ENCODE data around the gene CDKAL1. TPM values are rescaled to one million over a fixed set of nuclear protein-coding genes. Genes with fewer than 3 reads are reported as not detected.
"Not testable (repeated sequence)": the region's sequence is repeated elsewhere in the genome, so short reads cannot be mapped to it uniquely, and the experiment has no call there.

CDKAL1 gene
- total and polyA plus RNA-seq, 2 donors from 2014 or later: 4.6 to 20.2 TPM

DNA sequence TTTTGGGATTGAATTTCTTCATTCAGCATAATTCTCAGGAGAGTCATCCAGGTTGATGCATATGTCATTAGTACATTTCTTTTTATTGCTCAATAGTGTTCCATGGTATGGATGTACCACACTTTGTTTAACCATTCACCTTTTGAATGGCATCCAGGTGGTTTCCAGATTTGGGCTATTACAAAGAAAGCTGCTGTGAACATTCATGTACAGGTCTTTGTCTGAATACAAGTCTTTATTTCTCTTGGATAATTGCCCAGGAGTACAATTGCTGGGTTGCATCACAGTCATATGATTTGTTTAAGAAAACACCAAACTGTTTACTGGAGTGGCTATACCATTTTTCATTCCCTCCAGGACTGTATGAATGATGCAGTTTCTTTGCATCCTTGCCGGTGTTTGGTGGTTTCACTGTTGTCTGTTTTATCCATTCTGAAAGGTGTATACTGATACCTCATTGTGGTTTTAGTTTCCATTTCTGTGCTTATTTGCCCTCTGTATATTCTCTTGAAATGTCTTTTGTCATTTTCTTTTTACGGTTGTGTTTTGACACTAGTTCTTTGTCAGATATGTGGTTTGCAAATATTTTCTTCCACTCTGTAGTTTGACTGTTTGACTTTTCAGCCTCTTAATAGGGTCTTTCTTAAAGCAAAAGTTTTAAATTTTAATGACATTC, 8.8 kb downstream of the CDKAL1 start:
- Histone ChIP-seq H3K27ac (ENCODE audit: low read depth in 2 of 2, low read length in 2 of 2) (no peak overlapping the region), H3K4me3 (ENCODE audit: low read length in 3 of 3) (no peak overlapping the region), H3K9ac (ENCODE audit: low read length in 3 of 3) (no peak overlapping the region), H3K36me3 (ENCODE audit: control insufficient read depth in 2 of 3, insufficient read depth in 3 of 3, low read length in 3 of 3) (no peaks in the 10 kb centered on the region), H3K27me3 (ENCODE audit: control insufficient read depth, insufficient read depth, low read length) (no peaks in the 10 kb centered on the region), H3K4me1 (ENCODE audit: control insufficient read depth in 2 of 3, insufficient read depth in 2 of 3, low read depth in 1 of 3, low read length in 3 of 3) (no peaks in the 10 kb centered on the region), H3K9me3 (ENCODE audit: control insufficient read depth in 2 of 3, insufficient read depth in 1 of 3, low read length in 3 of 3) (no peaks in the 10 kb centered on the region)
- TF ChIP-seq, protein P1, sequence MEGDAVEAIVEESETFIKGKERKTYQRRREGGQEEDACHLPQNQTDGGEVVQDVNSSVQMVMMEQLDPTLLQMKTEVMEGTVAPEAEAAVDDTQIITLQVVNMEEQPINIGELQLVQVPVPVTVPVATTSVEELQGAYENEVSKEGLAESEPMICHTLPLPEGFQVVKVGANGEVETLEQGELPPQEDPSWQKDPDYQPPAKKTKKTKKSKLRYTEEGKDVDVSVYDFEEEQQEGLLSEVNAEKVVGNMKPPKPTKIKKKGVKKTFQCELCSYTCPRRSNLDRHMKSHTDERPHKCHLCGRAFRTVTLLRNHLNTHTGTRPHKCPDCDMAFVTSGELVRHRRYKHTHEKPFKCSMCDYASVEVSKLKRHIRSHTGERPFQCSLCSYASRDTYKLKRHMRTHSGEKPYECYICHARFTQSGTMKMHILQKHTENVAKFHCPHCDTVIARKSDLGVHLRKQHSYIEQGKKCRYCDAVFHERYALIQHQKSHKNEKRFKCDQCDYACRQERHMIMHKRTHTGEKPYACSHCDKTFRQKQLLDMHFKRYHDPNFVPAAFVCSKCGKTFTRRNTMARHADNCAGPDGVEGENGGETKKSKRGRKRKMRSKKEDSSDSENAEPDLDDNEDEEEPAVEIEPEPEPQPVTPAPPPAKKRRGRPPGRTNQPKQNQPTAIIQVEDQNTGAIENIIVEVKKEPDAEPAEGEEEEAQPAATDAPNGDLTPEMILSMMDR (IDR thresholded peaks at IDR 0.05; ENCODE audit: borderline replicate concordance, extremely low read depth, insufficient read depth): no peak
- FAIRE-seq: no peak
- intact Hi-C loops (cut with DNase I): no loop called here
- DNase-seq: no peak

DNA sequence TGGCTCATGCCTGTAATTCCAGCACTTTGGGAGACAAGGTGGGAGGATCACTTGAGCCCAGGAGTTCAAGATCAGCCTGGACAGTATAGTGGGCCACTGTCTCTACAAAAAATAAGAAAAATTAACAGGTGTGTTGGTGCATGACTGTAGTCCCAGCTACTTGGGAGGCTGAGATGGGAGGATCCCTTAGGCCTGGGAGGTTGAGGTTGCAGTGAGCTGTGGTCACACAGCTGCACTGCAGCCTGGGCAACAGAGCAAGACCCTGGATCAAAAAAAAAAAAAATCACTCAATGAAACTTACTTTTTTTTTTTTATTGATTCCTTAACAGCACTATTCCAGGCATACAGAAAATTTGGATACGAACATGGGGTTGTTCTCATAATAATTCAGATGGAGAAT, 14.0 kb downstream of the CDKAL1 start:
- Histone ChIP-seq H3K9ac (ENCODE audit: low read length in 3 of 3) (no peak overlapping the region), H3K36me3 (ENCODE audit: control insufficient read depth in 2 of 3, insufficient read depth in 3 of 3, low read length in 3 of 3) (peaks cover 0 to 4% (median 0%) of the 10 kb centered on the region in 3 donors), H3K27ac (ENCODE audit: low read depth in 2 of 2, low read length in 2 of 2) (no peak overlapping the region), H3K27me3 (ENCODE audit: control insufficient read depth, insufficient read depth, low read length) (no peaks in the 10 kb centered on the region), H3K9me3 (ENCODE audit: control insufficient read depth in 2 of 3, insufficient read depth in 1 of 3, low read length in 3 of 3) (no peaks in the 10 kb centered on the region), H3K4me1 (ENCODE audit: control insufficient read depth in 2 of 3, insufficient read depth in 2 of 3, low read depth in 1 of 3, low read length in 3 of 3) (no peaks in the 10 kb centered on the region), H3K4me3 (ENCODE audit: low read length in 3 of 3) (no peak overlapping the region)
- FAIRE-seq (no peak), DNase-seq (no peak)
- intact Hi-C loops (cut with DNase I): no loop called here
- TF ChIP-seq, protein P1 (IDR thresholded peaks at IDR 0.05; ENCODE audit: borderline replicate concordance, extremely low read depth, insufficient read depth): no peak

DNA sequence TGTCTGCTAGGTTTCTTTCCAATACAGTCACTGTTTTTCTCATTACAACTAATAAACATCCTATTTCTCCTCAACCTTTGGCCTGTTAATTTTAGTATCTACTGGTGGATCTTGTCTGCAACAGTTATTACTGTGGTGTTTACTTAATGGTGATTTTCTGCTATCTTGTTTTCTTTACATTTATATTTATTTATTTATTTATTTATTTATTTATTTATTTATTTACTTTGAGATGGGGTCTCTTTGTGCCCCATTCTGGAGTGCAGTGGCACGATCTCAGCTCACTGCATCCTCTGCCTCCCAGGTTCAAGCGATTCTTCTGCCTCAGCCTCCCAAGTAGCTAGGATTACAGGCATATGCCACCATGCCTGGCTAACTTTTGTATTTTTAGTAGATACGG, 15.1 kb downstream of the CDKAL1 start:
- FAIRE-seq; intact Hi-C loops (cut with DNase I); H3K9me3 ChIP-seq (ENCODE audit: control insufficient read depth in 2 of 3, insufficient read depth in 1 of 3, low read length in 3 of 3); H3K36me3 ChIP-seq (ENCODE audit: control insufficient read depth in 2 of 3, insufficient read depth in 3 of 3, low read length in 3 of 3); H3K27ac ChIP-seq (ENCODE audit: low read depth in 2 of 2, low read length in 2 of 2); H3K4me3 ChIP-seq (ENCODE audit: low read length in 3 of 3); H3K4me1 ChIP-seq (ENCODE audit: control insufficient read depth in 2 of 3, insufficient read depth in 2 of 3, low read depth in 1 of 3, low read length in 3 of 3); H3K9ac ChIP-seq (ENCODE audit: low read length in 3 of 3); H3K27me3 ChIP-seq (ENCODE audit: control insufficient read depth, insufficient read depth, low read length); DNase-seq: not testable (repeated sequence)

GRCh38 chr6:20554326-20554725, 20.1 kb downstream of the CDKAL1 start:
- FAIRE-seq: no peak
- intact Hi-C loops (cut with DNase I): no loop called here
- H3K4me1 ChIP-seq (ENCODE audit: control insufficient read depth in 2 of 3, insufficient read depth in 2 of 3, low read depth in 1 of 3, low read length in 3 of 3): no peaks in the 10 kb centered on the region
- TF ChIP-seq, protein P1 (IDR thresholded peaks at IDR 0.05; ENCODE audit: borderline replicate concordance, extremely low read depth, insufficient read depth): no peak
- H3K9me3 ChIP-seq (ENCODE audit: control insufficient read depth in 2 of 3, insufficient read depth in 1 of 3, low read length in 3 of 3): no peaks in the 10 kb centered on the region
- no peak for DNase-seq
- no peak overlapping the region for H3K4me3 ChIP-seq (ENCODE audit: low read length in 3 of 3)
- H3K27ac ChIP-seq (ENCODE audit: low read depth in 2 of 2, low read length in 2 of 2): no peak overlapping the region
- no peaks in the 10 kb centered on the region for H3K27me3 ChIP-seq (ENCODE audit: control insufficient read depth, insufficient read depth, low read length)
- H3K9ac ChIP-seq (ENCODE audit: low read length in 3 of 3): no peak overlapping the region
- peaks cover 0 to 4% (median 0%) of the 10 kb centered on the region in 3 donors for H3K36me3 ChIP-seq (ENCODE audit: control insufficient read depth in 2 of 3, insufficient read depth in 3 of 3, low read length in 3 of 3)

All from kidney (tissue), 14 donors.